ENCODE results near the gene PAPPA. TPM values are rescaled to one million over a fixed set of nuclear protein-coding genes. Genes with fewer than 3 reads are reported as not detected.

The PAPPA gene
- total RNA-seq, 1 experiment from 2014 or later = 0.05 TPM

DNA sequence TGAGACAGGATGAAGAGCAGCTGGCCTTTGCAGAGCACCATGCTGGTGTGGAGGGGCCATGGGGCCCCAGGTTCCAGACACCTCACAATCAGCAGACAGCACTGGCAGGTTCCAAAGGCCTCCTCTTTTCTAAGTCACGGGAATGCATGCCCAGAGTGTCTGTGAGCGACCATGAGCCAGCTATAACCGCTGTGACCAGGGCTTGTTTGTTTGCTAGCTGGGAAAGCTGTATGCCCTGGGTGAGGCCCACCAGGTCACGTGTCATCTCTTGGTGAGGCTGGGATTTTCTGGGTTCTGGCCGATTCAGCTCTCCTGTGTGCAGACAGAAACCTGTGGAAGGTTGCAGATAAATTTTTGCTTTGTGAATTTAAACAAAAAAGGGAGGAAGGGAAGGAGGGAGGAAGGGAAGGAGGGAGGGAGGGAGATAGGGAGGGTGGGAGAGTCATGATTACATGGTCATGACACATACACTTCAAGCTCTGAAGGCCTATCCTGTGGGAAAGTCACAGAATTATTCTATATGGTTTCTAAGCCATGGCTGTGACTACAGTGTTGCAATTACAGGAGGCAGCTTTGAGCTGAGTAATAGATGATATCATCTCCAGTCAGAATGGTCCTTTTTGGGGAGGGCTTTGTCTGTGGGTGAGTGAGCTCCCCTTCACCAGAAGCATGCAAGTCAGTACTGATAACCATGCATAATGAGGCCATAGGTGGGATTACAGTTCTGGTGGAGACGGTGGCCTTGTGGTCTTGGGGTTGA lies 37.2 kb downstream of the PAPPA start:
- no peaks in the 10 kb centered on the region for H4K20me1 ChIP-seq (ENCODE audit: insufficient read depth)
- H3K4me1 ChIP-seq (ENCODE audit: control insufficient read depth in 1 of 2, insufficient read depth in 2 of 2, low read length in 2 of 2) = no peaks in the 10 kb centered on the region
- H3K79me2 ChIP-seq (ENCODE audit: insufficient read depth, low read length) = no peaks in the 10 kb centered on the region
- peaks cover 36% of the 10 kb centered on the region for H3K27me3 ChIP-seq (ENCODE audit: insufficient read depth, low read length)
- ChIA-PET POLR2A (no interaction called here), CTCF (no interaction called here), RAD21 (ENCODE audit: low non-redundant PET in 1 of 2, low total read pairs in 2 of 2, uncharacterized antibody in 2 of 2, unreplicated experiment in 2 of 2) (interaction anchor here in 1 of 2 experiments (0.6 kb wide), 1 partner anchor 19 kb away, joined by 6 read pairs; no protein-coding TSS in a partner anchor)
- no peak overlapping the region for H3K9ac ChIP-seq (ENCODE audit: low read length)
- TF ChIP-seq SP1 (IDR thresholded peaks at IDR 0.05; ENCODE audit: low read depth) (no peak), ZFX (IDR thresholded peaks at IDR 0.05) (no peak), EGR1 (IDR thresholded peaks at IDR 0.05; ENCODE audit: low read depth) (no peak), CBX3 (IDR thresholded peaks at IDR 0.05; ENCODE audit: low read depth) (no peak), FOSL1 (IDR thresholded peaks at IDR 0.05; ENCODE audit: low read depth) (no peak), CEBPB (IDR thresholded peaks at IDR 0.05; ENCODE audit: low read depth) (no peak), EZH2phosphoT487 (IDR thresholded peaks at IDR 0.05; ENCODE audit: borderline replicate concordance) (no peak), RAD21 (IDR thresholded peaks at IDR 0.05; ENCODE audit: low read depth) (no peak), ZNF274 (IDR thresholded peaks at IDR 0.05; ENCODE audit: low read depth, low read length) (no peak), POLR2A (IDR thresholded peaks at IDR 0.05; ENCODE audit: borderline replicate concordance, extremely low read depth, insufficient read depth, insufficient read length) (no peak), POLR2AphosphoS5 (IDR thresholded peaks at IDR 0.05; ENCODE audit: low read depth, low read length) (no peak), TCF7L2 (IDR thresholded peaks at IDR 0.05; ENCODE audit: borderline replicate concordance, extremely low read depth, insufficient read depth, insufficient read length) (no peak), ELF1 (IDR thresholded peaks at IDR 0.05; ENCODE audit: borderline replicate concordance, low read depth) (no peak), YY1 (IDR thresholded peaks at IDR 0.05; ENCODE audit: extremely low read depth, insufficient replicate concordance, low read depth, low read length) (no peak), SIN3A (IDR thresholded peaks at IDR 0.05; ENCODE audit: low read depth) (no peak), SRF (IDR thresholded peaks at IDR 0.05; ENCODE audit: low read depth) (no peak), EZH2 (IDR thresholded peaks at IDR 0.05) (no peak)
- TF ChIP-seq, protein P1, sequence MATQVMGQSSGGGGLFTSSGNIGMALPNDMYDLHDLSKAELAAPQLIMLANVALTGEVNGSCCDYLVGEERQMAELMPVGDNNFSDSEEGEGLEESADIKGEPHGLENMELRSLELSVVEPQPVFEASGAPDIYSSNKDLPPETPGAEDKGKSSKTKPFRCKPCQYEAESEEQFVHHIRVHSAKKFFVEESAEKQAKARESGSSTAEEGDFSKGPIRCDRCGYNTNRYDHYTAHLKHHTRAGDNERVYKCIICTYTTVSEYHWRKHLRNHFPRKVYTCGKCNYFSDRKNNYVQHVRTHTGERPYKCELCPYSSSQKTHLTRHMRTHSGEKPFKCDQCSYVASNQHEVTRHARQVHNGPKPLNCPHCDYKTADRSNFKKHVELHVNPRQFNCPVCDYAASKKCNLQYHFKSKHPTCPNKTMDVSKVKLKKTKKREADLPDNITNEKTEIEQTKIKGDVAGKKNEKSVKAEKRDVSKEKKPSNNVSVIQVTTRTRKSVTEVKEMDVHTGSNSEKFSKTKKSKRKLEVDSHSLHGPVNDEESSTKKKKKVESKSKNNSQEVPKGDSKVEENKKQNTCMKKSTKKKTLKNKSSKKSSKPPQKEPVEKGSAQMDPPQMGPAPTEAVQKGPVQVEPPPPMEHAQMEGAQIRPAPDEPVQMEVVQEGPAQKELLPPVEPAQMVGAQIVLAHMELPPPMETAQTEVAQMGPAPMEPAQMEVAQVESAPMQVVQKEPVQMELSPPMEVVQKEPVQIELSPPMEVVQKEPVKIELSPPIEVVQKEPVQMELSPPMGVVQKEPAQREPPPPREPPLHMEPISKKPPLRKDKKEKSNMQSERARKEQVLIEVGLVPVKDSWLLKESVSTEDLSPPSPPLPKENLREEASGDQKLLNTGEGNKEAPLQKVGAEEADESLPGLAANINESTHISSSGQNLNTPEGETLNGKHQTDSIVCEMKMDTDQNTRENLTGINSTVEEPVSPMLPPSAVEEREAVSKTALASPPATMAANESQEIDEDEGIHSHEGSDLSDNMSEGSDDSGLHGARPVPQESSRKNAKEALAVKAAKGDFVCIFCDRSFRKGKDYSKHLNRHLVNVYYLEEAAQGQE (IDR thresholded peaks at IDR 0.05; ENCODE audit: low read depth) = no peak
- TF ChIP-seq, protein P2, sequence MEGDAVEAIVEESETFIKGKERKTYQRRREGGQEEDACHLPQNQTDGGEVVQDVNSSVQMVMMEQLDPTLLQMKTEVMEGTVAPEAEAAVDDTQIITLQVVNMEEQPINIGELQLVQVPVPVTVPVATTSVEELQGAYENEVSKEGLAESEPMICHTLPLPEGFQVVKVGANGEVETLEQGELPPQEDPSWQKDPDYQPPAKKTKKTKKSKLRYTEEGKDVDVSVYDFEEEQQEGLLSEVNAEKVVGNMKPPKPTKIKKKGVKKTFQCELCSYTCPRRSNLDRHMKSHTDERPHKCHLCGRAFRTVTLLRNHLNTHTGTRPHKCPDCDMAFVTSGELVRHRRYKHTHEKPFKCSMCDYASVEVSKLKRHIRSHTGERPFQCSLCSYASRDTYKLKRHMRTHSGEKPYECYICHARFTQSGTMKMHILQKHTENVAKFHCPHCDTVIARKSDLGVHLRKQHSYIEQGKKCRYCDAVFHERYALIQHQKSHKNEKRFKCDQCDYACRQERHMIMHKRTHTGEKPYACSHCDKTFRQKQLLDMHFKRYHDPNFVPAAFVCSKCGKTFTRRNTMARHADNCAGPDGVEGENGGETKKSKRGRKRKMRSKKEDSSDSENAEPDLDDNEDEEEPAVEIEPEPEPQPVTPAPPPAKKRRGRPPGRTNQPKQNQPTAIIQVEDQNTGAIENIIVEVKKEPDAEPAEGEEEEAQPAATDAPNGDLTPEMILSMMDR (IDR thresholded peaks at IDR 0.05 in 2 of 3, conservative IDR thresholded peaks at IDR 0.05 in 1 of 3; ENCODE audit: borderline replicate concordance in 1 of 3, insufficient read depth in 1 of 3, low read depth in 2 of 3, low read length in 2 of 3) = no peak
- TF ChIP-seq, protein P3, sequence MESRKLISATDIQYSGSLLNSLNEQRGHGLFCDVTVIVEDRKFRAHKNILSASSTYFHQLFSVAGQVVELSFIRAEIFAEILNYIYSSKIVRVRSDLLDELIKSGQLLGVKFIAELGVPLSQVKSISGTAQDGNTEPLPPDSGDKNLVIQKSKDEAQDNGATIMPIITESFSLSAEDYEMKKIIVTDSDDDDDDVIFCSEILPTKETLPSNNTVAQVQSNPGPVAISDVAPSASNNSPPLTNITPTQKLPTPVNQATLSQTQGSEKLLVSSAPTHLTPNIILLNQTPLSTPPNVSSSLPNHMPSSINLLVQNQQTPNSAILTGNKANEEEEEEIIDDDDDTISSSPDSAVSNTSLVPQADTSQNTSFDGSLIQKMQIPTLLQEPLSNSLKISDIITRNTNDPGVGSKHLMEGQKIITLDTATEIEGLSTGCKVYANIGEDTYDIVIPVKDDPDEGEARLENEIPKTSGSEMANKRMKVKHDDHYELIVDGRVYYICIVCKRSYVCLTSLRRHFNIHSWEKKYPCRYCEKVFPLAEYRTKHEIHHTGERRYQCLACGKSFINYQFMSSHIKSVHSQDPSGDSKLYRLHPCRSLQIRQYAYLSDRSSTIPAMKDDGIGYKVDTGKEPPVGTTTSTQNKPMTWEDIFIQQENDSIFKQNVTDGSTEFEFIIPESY (IDR thresholded peaks at IDR 0.05; ENCODE audit: extremely low read depth, insufficient replicate concordance, low read length) = no peak
- ATAC-seq (no peak), DNase-seq (ENCODE audit: low read depth, low spot score) (no peak)
- H3K9me3 ChIP-seq (ENCODE audit: control insufficient read depth in 1 of 2, insufficient read depth in 1 of 2, low read depth in 1 of 2, low read length in 2 of 2) = no peaks in the 10 kb centered on the region
- H3K9me2 ChIP-seq (ENCODE audit: insufficient read depth) = no peaks in the 10 kb centered on the region
- intact Hi-C loops (cut with micrococcal nuclease) = no loop called here
- no peaks in the 10 kb centered on the region for H3K36me3 ChIP-seq (ENCODE audit: control insufficient read depth in 1 of 2, insufficient read depth in 2 of 2, low read length in 2 of 2)
- H3K4me3 ChIP-seq (replicated peaks in 1 of 2; ENCODE audit: low read depth in 1 of 2, low read length in 2 of 2) = no peak overlapping the region
- no peak overlapping the region for H3K27ac ChIP-seq (ENCODE audit: low read depth, low read length)
- BruUV-seq (replicated peaks) = no TSS peak
- no peak overlapping the region for H3K4me2 ChIP-seq (ENCODE audit: low read length)
- H2AFZ ChIP-seq (ENCODE audit: low read depth, low read length, poor library complexity, severe bottlenecking) = no peak overlapping the region
